Calu3 (cell line): ENCODE measurements around the gene JAZF1. TPM values are rescaled to one million over a fixed set of nuclear protein-coding genes. Genes with fewer than 3 reads are reported as not detected.

Source experiments
- BruUV-seq: library from RNA; stranded (reverse); fragments of 400-500 nt; replicated peaks from 2 replicates; lab custom pipeline; 2021; lab: Mats Ljungman, UMichigan
- CTCF ChIA-PET: fragments of 300-600 bp; sonication (Branson Sonifier 250); formaldehyde crosslinking; loops from one replicate; lab custom pipeline; 2022; ENCODE audit warnings: antibody characterized with exemption; lab: Charles Lee
- DNase-seq: peaks from one replicate; pipeline ENCODE4 v3.0.0; 2022
- H3K27ac Mint-ChIP-seq: one replicate; pipeline ENCODE4 v1.8.0; 2022; ENCODE audit warnings: mixed read lengths; ENCODE audit not compliant: unreplicated experiment
- H3K27me3 Mint-ChIP-seq: one replicate; pipeline ENCODE4 v1.8.0; 2022; ENCODE audit warnings: mixed read lengths; ENCODE audit not compliant: unreplicated experiment
- H3K36me3 Mint-ChIP-seq: one replicate; pipeline ENCODE4 v1.8.0; 2022; ENCODE audit warnings: mild to moderate bottlenecking, moderate library complexity, mixed read lengths; ENCODE audit not compliant: insufficient read depth, unreplicated experiment
- H3K4me1 Mint-ChIP-seq: one replicate; pipeline ENCODE4 v1.8.0; 2022; ENCODE audit warnings: mild to moderate bottlenecking, low read depth, mixed read lengths; ENCODE audit not compliant: unreplicated experiment
- H3K4me3 Mint-ChIP-seq: one replicate; pipeline ENCODE4 v1.8.0; 2022; ENCODE audit warnings: mild to moderate bottlenecking, low read depth, moderate library complexity, mixed read lengths; ENCODE audit not compliant: unreplicated experiment
- H3K9me3 Mint-ChIP-seq: one replicate; pipeline ENCODE4 v1.8.0; 2022; ENCODE audit warnings: low read depth, mixed read lengths; ENCODE audit not compliant: unreplicated experiment
- intact Hi-C: fragments of 100-400 bp; cut with micrococcal nuclease; formaldehyde crosslinking; loops from one replicate; pipeline ENCODE4 v1.10.0; 2022; ENCODE audit not compliant: unreplicated experiment
- total RNA-seq: library from RNA; stranded (reverse); gene quantifications from 2 replicates; pipeline ENCODE4 v1.2.3, GENCODE V29; 2022
- TF ChIP-seq, protein P1 (sequence below): fragments of 200-600 bp; IDR thresholded peaks from one replicate; pipeline ENCODE4 v1.8.0; 2022; ENCODE audit warnings: antibody characterized with exemption; ENCODE audit not compliant: unreplicated experiment

JAZF1 gene
- total RNA-seq, 1 experiment from 2014 or later: 10.7 TPM

DNA sequence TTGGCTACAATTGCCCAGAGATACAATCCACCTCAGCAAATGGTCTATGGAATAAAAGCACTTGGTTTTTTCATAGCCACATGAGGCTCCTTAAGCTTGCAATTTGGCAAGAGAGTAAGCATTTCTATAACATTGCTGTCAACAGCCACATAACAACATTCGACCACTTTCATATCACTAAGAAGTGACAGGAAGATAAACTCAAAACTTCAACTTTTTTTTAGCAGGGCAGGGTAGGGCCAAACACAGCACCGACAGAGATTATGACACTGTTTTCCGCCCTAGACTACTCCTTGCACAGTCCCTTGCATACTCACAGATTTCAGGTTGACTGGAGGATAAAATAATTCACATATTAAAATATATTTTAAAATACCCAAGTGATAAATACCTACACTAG, 185.4 kb downstream of the JAZF1 start:
- intact Hi-C loops: no loop called here

DNA sequence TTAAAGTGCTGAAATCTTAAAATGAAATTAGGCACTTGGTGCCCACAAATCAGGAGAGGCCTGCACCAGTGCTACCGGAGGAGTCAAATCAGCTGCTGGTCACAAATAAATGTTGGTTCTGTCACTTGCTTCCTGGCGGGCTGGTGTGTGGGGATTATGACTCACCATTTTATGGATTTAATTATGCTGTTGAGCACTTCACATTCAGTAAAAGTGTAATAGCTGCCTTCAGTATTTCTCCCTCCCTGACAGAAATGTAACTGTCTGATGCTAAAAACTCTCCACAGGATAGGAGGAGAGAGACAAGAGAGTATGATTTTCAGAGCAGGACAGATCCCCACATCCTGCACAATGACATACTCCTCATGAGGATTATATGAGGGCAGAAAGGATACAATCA, 186.0 kb downstream of the JAZF1 start:
- Mint-ChIP-seq H3K9me3 (no peaks in the 10 kb centered on the region), H3K36me3 (no peaks in the 10 kb centered on the region), H3K27me3 (no peaks in the 10 kb centered on the region), H3K4me3 (no peak overlapping the region), H3K4me1 (peaks cover 14% of the 10 kb centered on the region), H3K27ac (no peak overlapping the region)
- TF ChIP-seq, protein P1, sequence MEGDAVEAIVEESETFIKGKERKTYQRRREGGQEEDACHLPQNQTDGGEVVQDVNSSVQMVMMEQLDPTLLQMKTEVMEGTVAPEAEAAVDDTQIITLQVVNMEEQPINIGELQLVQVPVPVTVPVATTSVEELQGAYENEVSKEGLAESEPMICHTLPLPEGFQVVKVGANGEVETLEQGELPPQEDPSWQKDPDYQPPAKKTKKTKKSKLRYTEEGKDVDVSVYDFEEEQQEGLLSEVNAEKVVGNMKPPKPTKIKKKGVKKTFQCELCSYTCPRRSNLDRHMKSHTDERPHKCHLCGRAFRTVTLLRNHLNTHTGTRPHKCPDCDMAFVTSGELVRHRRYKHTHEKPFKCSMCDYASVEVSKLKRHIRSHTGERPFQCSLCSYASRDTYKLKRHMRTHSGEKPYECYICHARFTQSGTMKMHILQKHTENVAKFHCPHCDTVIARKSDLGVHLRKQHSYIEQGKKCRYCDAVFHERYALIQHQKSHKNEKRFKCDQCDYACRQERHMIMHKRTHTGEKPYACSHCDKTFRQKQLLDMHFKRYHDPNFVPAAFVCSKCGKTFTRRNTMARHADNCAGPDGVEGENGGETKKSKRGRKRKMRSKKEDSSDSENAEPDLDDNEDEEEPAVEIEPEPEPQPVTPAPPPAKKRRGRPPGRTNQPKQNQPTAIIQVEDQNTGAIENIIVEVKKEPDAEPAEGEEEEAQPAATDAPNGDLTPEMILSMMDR: no peak
- no TSS peak for BruUV-seq
- CTCF ChIA-PET: interaction anchor here (0.8 kb wide), 1 partner anchor 795 kb away, joined by 3 read pairs; the partner anchor contains the start of gene HOXA13
- intact Hi-C loops: loop anchor here (1.0 kb wide), 1 partner anchor 9 kb away; no protein-coding TSS in a partner anchor
- DNase-seq: peak; percentile 45

More for the DNA sequence above, 185.4 kb downstream of the JAZF1 start:
- H3K27me3 Mint-ChIP-seq: no peaks in the 10 kb centered on the region
- H3K4me1 Mint-ChIP-seq: peaks cover 19% of the 10 kb centered on the region
- H3K27ac Mint-ChIP-seq: no peak overlapping the region
- no peak for DNase-seq
- H3K4me3 Mint-ChIP-seq: no peak overlapping the region
- no peaks in the 10 kb centered on the region for H3K9me3 Mint-ChIP-seq
- CTCF ChIA-PET: no interaction called here
- H3K36me3 Mint-ChIP-seq: no peaks in the 10 kb centered on the region
- no TSS peak for BruUV-seq
- TF ChIP-seq, protein P1: no peak

DNA sequence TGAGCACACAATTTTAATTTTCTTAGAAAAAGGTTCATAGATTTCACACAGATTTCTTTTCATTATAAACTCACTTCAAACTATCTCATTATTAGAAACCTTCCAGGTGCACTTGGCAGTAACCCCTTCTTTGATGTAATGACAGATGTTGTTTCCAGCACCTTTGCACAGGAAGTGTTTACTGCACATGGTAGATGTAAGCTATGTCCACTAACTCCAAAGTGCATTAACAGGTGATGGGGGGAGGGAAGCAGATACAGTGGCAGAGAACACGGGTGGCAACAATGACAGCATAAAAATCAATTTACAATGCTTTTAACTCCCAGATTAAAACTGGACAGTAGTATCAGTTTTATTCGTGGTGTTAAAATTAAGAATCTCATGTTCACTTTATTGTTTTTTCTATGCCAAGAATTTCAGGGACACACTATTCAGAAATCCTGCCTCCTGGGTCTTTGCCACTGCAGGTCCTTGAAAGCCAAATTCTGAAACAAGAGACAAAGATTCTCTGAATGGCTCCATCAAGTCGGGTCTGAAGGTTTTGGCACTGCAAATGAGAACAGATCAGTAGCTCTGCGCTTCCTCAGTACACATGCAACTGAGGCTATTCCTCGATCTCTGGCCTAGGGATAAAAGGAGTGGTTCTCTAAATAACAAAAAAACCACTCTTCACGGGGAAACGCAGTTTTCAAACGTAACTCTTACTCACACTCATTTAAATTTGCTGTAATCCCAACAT, 187.7 kb downstream of the JAZF1 start:
- Mint-ChIP-seq H3K27me3 (no peaks in the 10 kb centered on the region), H3K4me3 (no peak overlapping the region), H3K9me3 (peaks cover 2% of the 10 kb centered on the region), H3K27ac (no peak overlapping the region), H3K4me1 (peaks cover 11% of the 10 kb centered on the region), H3K36me3 (no peaks in the 10 kb centered on the region)
- CTCF ChIA-PET: no interaction called here
- no peak for DNase-seq
- TF ChIP-seq, protein P1: no peak
- intact Hi-C loops: no loop called here
- BruUV-seq: no TSS peak

DNA sequence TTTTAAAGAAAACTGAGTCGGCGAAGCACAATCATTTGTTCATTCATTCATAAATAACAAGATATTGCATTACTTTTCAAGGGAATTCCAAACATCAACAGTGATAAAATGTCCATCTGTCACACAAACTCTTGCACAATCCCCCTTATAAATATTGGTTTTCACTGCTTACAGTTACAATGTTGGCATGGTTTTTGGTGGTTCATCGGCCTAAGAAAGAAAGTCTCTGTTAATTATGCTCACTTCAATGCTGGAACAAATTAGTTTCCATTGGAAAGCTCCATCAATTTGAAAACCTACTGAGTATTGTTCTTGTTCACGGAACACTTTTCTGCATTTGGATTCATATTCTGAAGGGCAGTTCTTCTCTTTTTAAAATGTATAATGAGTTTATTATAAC, 188.5 kb downstream of the JAZF1 start:
- Mint-ChIP-seq H3K9me3 (peaks cover 3% of the 10 kb centered on the region), H3K4me1 (peaks cover 11% of the 10 kb centered on the region), H3K27ac (no peak overlapping the region), H3K4me3 (no peak overlapping the region), H3K36me3 (no peaks in the 10 kb centered on the region), H3K27me3 (no peaks in the 10 kb centered on the region)
- no peak for DNase-seq
- intact Hi-C loops: no loop called here
- CTCF ChIA-PET: no interaction called here
- TF ChIP-seq, protein P1: no peak
- BruUV-seq: no TSS peak
